ENCODE measurements around the gene POP4.

POP4 gene

DNA sequence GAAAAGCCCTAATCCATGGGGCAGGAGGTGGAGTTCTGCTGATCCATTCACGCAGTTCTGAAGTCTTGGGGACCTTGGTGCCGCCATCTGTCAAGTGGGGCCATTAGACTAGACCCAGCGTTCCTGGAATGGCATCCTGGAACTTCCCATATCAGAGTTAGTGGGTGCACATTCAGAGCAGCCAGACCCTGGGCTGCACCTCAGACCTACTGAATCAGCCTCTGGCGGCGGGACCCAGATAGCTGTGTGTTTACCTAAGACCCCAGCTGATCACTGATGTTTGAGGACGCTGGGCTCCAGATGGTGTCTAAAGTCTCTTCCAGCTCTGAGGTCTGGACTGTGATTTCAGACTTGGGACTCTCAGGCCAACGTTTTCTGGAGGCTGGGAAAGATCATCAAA, 12.8 kb downstream of the POP4 start:
- peaks cover 7% of the 10 kb centered on the region for H3K4me1 ChIP-seq (ENCODE audit: control insufficient read depth, insufficient read depth, low read depth, low read length)
- H2AK5ac ChIP-seq (ENCODE audit: low read length, severe bottlenecking), result no peak overlapping the region
- H3K4me2 ChIP-seq (ENCODE audit: low read length, poor library complexity, severe bottlenecking), result no peak overlapping the region
- H3K4ac ChIP-seq (ENCODE audit: low read depth in 1 of 2, low read length in 2 of 2), result no peak overlapping the region
- no peak overlapping the region for H4K91ac ChIP-seq (ENCODE audit: low read length)
- H3K9me3 ChIP-seq (ENCODE audit: control insufficient read depth, low read length), result no peaks in the 10 kb centered on the region
- H3K23ac ChIP-seq (ENCODE audit: low read length in 2 of 2), result no peak overlapping the region
- H2BK12ac ChIP-seq (ENCODE audit: low read length in 2 of 2), result no peak overlapping the region
- H3K18ac ChIP-seq (ENCODE audit: low read depth in 1 of 2, low read length in 2 of 2), result no peak overlapping the region
- no peak overlapping the region for H3K27ac ChIP-seq (ENCODE audit: low read length, poor library complexity, severe bottlenecking)
- H3K14ac ChIP-seq (ENCODE audit: low read length in 2 of 2), result no peak overlapping the region
- no peak overlapping the region for H3K4me3 ChIP-seq (ENCODE audit: insufficient read depth in 1 of 2, low read depth in 1 of 2, low read length in 2 of 2)
- WGBS, result 68% methylated on average over 7 of the region's 7 CpGs
- peaks cover 9 to 15% of the 10 kb centered on the region in 2 experiments for H3K27me3 ChIP-seq (ENCODE audit: control insufficient read depth in 1 of 2, insufficient read depth in 1 of 2, low read length in 2 of 2)
- peaks cover 2% of the 10 kb centered on the region for H3K79me1 ChIP-seq (replicated peaks; ENCODE audit: low read length, poor library complexity, severe bottlenecking)
- peaks cover 21 to 26% of the 10 kb centered on the region in 2 experiments for H3K36me3 ChIP-seq (ENCODE audit: control insufficient read depth in 1 of 2, insufficient read depth in 2 of 2, low read depth in 1 of 2, low read length in 2 of 2)
- no peak overlapping the region for H2BK5ac ChIP-seq (ENCODE audit: low read depth, low read length, poor library complexity, severe bottlenecking)
- H2BK120ac ChIP-seq (ENCODE audit: low read depth, low read length), result no peak overlapping the region
- H3K9ac ChIP-seq (ENCODE audit: low read length), result no peak overlapping the region
- no peak overlapping the region for H2BK15ac ChIP-seq (ENCODE audit: low read depth, poor library complexity, severe bottlenecking)
- no peak overlapping the region for H4K8ac ChIP-seq (ENCODE audit: low read length)
- DNase-seq, result no peak
- no peak overlapping the region for H2AFZ ChIP-seq (ENCODE audit: low read depth, low read length)

DNA sequence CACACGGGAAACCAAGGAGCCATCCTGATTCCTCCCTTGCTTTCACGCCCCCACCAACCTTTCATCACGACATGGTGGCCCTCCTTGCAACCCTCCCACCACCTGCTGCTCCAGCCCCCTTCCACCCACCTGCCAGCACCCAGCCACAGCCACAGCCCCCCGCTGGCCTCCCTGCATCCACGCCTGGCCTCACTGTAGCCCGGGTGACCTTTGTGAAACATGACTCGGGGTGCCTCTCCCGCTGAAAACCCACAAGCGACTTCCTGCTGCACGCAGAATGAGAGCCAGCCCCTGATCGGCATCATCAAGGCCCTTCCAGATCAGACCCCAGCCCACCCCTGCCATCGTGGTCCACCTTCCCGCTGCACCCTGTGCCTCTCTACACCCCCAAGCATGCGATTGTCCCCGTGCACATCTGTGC, 14.9 kb downstream of the POP4 start:
- no peak overlapping the region for H4K8ac ChIP-seq (ENCODE audit: low read length)
- H3K27ac ChIP-seq (ENCODE audit: low read length, poor library complexity, severe bottlenecking), result no peak overlapping the region
- no peaks in the 10 kb centered on the region for H3K9me3 ChIP-seq (ENCODE audit: control insufficient read depth, low read length)
- H2BK120ac ChIP-seq (ENCODE audit: low read depth, low read length), result no peak overlapping the region
- no peak for DNase-seq
- H4K91ac ChIP-seq (ENCODE audit: low read length), result no peak overlapping the region
- no peak overlapping the region for H2BK5ac ChIP-seq (ENCODE audit: low read depth, low read length, poor library complexity, severe bottlenecking)
- H2BK12ac ChIP-seq (ENCODE audit: low read length in 2 of 2), result no peak overlapping the region
- no peak overlapping the region for H2AK5ac ChIP-seq (ENCODE audit: low read length, severe bottlenecking)
- H3K36me3 ChIP-seq (ENCODE audit: control insufficient read depth in 1 of 2, insufficient read depth in 2 of 2, low read depth in 1 of 2, low read length in 2 of 2), result peaks cover 7 to 9% of the 10 kb centered on the region in 2 experiments
- no peak overlapping the region for H3K23ac ChIP-seq (ENCODE audit: low read length in 2 of 2)
- no peak overlapping the region for H3K18ac ChIP-seq (ENCODE audit: low read depth in 1 of 2, low read length in 2 of 2)
- WGBS, result 68% methylated on average over 15 of the region's 15 CpGs
- no peak overlapping the region for H3K9ac ChIP-seq (ENCODE audit: low read length)
- H3K79me1 ChIP-seq (replicated peaks; ENCODE audit: low read length, poor library complexity, severe bottlenecking), result no peaks in the 10 kb centered on the region
- no peak overlapping the region for H3K14ac ChIP-seq (ENCODE audit: low read length in 2 of 2)
- H3K4me2 ChIP-seq (ENCODE audit: low read length, poor library complexity, severe bottlenecking), result no peak overlapping the region
- H2AFZ ChIP-seq (ENCODE audit: low read depth, low read length), result no peak overlapping the region
- H2BK15ac ChIP-seq (ENCODE audit: low read depth, poor library complexity, severe bottlenecking), result no peak overlapping the region
- peaks cover 9 to 15% of the 10 kb centered on the region in 2 experiments for H3K27me3 ChIP-seq (ENCODE audit: control insufficient read depth in 1 of 2, insufficient read depth in 1 of 2, low read length in 2 of 2)
- H3K4me3 ChIP-seq (ENCODE audit: insufficient read depth in 1 of 2, low read depth in 1 of 2, low read length in 2 of 2), result no peak overlapping the region
- no peak overlapping the region for H3K4ac ChIP-seq (ENCODE audit: low read depth in 1 of 2, low read length in 2 of 2)
- H3K4me1 ChIP-seq (ENCODE audit: control insufficient read depth, insufficient read depth, low read depth, low read length), result peaks cover 9% of the 10 kb centered on the region

DNA sequence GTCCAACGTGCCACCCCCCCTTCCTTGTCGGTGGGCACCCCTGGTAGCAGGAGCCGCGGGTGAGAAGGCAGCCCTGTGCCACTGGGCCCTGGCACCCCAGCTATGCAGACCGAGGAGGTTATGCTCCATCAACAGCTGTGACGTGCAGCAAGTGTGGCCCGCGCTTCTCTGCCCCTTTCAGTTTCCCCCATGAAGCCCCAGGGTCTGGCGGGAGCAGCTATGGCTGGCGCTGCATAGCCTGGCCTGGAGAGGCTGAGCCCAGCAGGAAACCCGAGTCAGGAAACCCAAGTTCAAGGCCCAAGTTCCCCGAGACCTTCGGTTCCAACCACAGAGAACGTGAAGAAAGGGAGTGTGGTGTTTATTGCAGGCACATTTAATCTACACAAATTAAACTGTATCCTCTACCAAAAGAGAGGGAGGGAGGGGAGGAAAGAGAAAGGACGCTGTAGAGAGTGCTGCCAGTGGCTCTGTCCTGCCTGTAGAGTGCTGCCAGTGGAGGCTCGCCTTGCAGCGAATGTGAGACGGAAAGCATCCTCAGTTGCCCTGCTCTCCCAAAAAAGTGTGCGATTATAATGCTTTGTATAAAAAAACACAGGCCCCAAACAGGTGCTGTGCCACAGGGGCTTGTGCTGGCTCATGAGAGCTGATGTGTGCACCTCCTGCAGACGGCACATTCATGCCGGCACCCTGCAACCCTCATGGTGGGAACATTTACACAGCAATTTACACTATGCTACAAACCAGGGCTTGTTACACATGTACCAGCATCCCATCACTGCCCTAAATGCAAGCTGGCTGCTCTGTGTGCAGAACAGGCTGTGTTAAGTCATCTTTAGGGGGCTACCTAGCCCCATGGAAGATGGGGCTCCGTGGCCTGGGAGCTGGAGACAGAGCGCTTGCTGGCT, 16.3 kb downstream of the POP4 start:
- Histone ChIP-seq H3K36me3 (ENCODE audit: control insufficient read depth in 1 of 2, insufficient read depth in 2 of 2, low read depth in 1 of 2, low read length in 2 of 2) (no peaks in the 10 kb centered on the region), H2AFZ (ENCODE audit: low read depth, low read length) (no peak overlapping the region), H2AK5ac (ENCODE audit: low read length, severe bottlenecking) (no peak overlapping the region), H3K27me3 (ENCODE audit: control insufficient read depth in 1 of 2, insufficient read depth in 1 of 2, low read length in 2 of 2) (peaks cover 9 to 15% of the 10 kb centered on the region in 2 experiments), H3K4me1 (ENCODE audit: control insufficient read depth, insufficient read depth, low read depth, low read length) (peaks cover 9% of the 10 kb centered on the region), H3K9ac (ENCODE audit: low read length) (no peak overlapping the region), H3K18ac (ENCODE audit: low read depth in 1 of 2, low read length in 2 of 2) (no peak overlapping the region), H2BK5ac (ENCODE audit: low read depth, low read length, poor library complexity, severe bottlenecking) (no peak overlapping the region), H3K4me3 (ENCODE audit: insufficient read depth in 1 of 2, low read depth in 1 of 2, low read length in 2 of 2) (no peak overlapping the region), H3K23ac (ENCODE audit: low read length in 2 of 2) (no peak overlapping the region), H4K8ac (ENCODE audit: low read length) (no peak overlapping the region), H3K9me3 (ENCODE audit: control insufficient read depth, low read length) (no peaks in the 10 kb centered on the region), H3K27ac (ENCODE audit: low read length, poor library complexity, severe bottlenecking) (no peak overlapping the region), H2BK120ac (ENCODE audit: low read depth, low read length) (no peak overlapping the region), H2BK15ac (ENCODE audit: low read depth, poor library complexity, severe bottlenecking) (no peak overlapping the region), H3K79me1 (replicated peaks; ENCODE audit: low read length, poor library complexity, severe bottlenecking) (no peaks in the 10 kb centered on the region), H2BK12ac (ENCODE audit: low read length in 2 of 2) (no peak overlapping the region), H3K4ac (ENCODE audit: low read depth in 1 of 2, low read length in 2 of 2) (no peak overlapping the region), H4K91ac (ENCODE audit: low read length) (no peak overlapping the region), H3K4me2 (ENCODE audit: low read length, poor library complexity, severe bottlenecking) (no peak overlapping the region), H3K14ac (ENCODE audit: low read length in 2 of 2) (no peak overlapping the region)
- WGBS, result 86% methylated on average over 20 of the region's 23 CpGs
- DNase-seq, result peak; percentile 51

DNA sequence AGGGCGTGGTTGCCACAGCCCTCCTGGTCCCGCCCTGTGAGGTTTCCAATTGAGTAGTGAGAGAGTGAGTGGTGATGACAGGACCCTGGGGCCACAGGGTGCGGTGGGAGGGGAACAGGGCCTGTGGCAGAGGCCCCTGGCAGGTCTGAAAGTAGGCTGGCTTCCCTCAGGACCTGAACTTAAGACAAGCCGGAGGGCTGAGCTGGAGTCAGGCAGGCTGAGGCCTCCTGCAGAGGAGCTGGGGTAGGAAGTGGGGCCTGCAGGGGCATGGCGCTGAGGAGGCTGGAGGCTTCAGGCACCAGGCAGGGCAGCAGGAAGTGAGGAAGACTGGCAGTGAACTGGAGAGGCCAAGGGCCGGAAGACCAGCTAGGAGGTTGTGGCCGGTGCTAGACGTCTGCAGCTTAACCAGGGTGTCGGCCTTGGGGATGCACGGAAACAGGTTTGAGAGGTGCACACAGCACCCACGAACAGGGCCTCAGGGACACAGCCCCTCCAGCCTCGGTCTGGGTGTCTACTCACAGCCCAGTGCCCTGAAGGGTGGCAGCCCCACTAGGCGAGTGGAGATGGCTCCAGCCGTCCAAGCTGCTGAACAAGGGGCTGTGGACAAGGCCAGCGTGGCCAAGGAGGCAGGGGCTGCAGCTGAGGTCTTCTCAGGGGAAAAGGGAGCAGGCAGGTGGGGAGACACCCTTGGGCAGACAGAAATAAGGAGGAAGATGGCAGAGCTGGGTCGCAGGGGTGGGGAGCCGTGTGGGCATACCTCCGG, 17.8 kb downstream of the POP4 start:
- no peak for DNase-seq
- no peak overlapping the region for H2BK120ac ChIP-seq (ENCODE audit: low read depth, low read length)
- no peak overlapping the region for H2BK15ac ChIP-seq (ENCODE audit: low read depth, poor library complexity, severe bottlenecking)
- no peak overlapping the region for H3K27ac ChIP-seq (ENCODE audit: low read length, poor library complexity, severe bottlenecking)
- no peak overlapping the region for H3K23ac ChIP-seq (ENCODE audit: low read length in 2 of 2)
- H3K4me1 ChIP-seq (ENCODE audit: control insufficient read depth, insufficient read depth, low read depth, low read length), result peaks cover 9% of the 10 kb centered on the region
- H3K4ac ChIP-seq (ENCODE audit: low read depth in 1 of 2, low read length in 2 of 2), result no peak overlapping the region
- H3K27me3 ChIP-seq (ENCODE audit: control insufficient read depth in 1 of 2, insufficient read depth in 1 of 2, low read length in 2 of 2), result peaks cover 6 to 15% of the 10 kb centered on the region in 2 experiments
- H2BK12ac ChIP-seq (ENCODE audit: low read length in 2 of 2), result no peak overlapping the region
- no peak overlapping the region for H3K4me3 ChIP-seq (ENCODE audit: insufficient read depth in 1 of 2, low read depth in 1 of 2, low read length in 2 of 2)
- no peak overlapping the region for H3K4me2 ChIP-seq (ENCODE audit: low read length, poor library complexity, severe bottlenecking)
- H2BK5ac ChIP-seq (ENCODE audit: low read depth, low read length, poor library complexity, severe bottlenecking), result no peak overlapping the region
- H3K9ac ChIP-seq (ENCODE audit: low read length), result no peak overlapping the region
- H3K14ac ChIP-seq (ENCODE audit: low read length in 2 of 2), result no peak overlapping the region
- H3K9me3 ChIP-seq (ENCODE audit: control insufficient read depth, low read length), result no peaks in the 10 kb centered on the region
- no peak overlapping the region for H4K8ac ChIP-seq (ENCODE audit: low read length)
- 82% methylated on average over 18 of the region's 18 CpGs for WGBS
- H2AK5ac ChIP-seq (ENCODE audit: low read length, severe bottlenecking), result no peak overlapping the region
- H3K36me3 ChIP-seq (ENCODE audit: control insufficient read depth in 1 of 2, insufficient read depth in 2 of 2, low read depth in 1 of 2, low read length in 2 of 2), result no peaks in the 10 kb centered on the region
- H3K18ac ChIP-seq (ENCODE audit: low read depth in 1 of 2, low read length in 2 of 2), result no peak overlapping the region
- no peak overlapping the region for H4K91ac ChIP-seq (ENCODE audit: low read length)
- no peak overlapping the region for H2AFZ ChIP-seq (ENCODE audit: low read depth, low read length)
- H3K79me1 ChIP-seq (replicated peaks; ENCODE audit: low read length, poor library complexity, severe bottlenecking), result no peaks in the 10 kb centered on the region
